ENCODE measurements around the gene PPM1N.
A peak's percentile ranks its signal among the peaks of the same experiment; 100 is the strongest.

Gene PPM1N, protein sequence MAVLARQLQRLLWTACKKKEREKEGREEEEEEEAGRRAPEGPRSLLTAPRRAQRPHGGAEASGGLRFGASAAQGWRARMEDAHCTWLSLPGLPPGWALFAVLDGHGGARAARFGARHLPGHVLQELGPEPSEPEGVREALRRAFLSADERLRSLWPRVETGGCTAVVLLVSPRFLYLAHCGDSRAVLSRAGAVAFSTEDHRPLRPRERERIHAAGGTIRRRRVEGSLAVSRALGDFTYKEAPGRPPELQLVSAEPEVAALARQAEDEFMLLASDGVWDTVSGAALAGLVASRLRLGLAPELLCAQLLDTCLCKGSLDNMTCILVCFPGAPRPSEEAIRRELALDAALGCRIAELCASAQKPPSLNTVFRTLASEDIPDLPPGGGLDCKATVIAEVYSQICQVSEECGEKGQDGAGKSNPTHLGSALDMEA
- total RNA-seq, result 8.6 to 11.5 reads per million in 2 donors

DNA sequence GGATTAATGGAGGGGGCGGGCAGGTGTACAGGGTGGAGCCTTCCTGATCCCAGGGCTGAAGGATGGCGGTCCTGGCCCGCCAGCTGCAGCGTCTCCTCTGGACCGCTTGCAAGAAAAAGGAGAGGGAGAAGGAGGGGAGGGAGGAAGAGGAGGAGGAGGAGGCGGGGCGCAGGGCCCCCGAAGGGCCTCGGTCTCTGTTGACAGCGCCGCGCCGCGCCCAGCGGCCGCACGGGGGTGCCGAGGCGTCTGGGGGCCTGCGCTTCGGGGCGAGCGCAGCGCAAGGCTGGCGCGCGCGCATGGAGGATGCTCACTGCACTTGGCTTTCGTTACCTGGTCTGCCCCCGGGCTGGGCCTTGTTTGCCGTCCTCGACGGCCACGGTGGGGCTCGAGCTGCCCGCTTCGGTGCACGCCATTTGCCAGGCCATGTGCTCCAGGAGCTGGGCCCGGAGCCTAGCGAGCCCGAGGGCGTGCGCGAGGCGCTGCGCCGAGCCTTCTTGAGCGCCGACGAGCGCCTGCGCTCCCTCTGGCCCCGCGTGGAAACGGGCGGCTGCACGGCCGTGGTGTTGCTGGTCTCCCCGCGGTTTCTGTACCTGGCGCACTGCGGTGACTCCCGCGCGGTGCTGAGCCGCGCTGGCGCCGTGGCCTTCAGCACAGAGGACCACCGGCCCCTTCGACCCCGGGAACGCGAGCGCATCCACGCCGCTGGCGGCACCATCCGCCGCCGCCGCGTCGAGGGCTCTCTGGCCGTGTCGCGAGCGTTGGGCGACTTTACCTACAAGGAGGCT is at the start of gene PPM1N:
Gene PPM1N, plus strand, starts transcription at position 33 of the 785 bp plus-strand sequence. Its CDS starts 30 bp downstream, at position 63.
- peak in 4 of 5 experiments; percentile 35 to 83 (median 58) for DNase-seq

DNA sequence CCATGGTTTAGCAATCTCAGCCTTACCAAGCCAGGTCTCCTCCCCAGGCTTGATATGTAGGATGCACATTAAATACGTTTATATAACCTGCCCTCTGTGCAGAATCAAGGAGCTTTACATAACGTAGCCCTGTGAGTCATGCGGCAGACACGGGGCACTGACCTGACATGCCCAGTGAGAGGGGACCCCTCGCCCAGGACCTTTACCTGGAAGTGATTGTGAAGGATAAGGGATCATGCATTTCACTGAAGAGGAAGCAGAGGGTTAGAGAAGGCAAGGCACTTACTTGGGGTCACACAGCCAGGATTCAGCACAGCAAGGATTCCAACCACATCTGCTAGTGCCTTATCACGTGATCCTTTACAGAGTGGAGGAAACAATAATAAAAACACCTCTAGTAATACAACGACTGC is 49.4 kb upstream of the PPM1N start:
- peak in 1 of 5 experiments; percentile 27 for DNase-seq

DNA sequence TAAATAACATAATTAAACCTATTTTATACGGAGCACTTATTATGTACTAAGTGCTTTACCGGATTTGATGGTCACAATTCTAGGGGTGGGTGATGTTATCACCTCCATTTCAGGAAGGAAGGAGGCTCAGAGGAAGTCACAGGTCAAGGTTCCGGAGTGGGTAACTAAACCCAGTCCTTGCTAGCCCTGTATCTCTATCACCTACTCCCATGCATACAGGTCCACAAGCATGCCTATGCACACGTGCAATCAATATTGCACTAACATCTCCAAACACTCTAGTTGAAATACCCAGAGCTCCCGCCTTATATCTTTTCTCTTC is 48.3 kb upstream of the PPM1N start:
- peak in 2 of 5 experiments; percentile 60 to 73 for DNase-seq

DNA sequence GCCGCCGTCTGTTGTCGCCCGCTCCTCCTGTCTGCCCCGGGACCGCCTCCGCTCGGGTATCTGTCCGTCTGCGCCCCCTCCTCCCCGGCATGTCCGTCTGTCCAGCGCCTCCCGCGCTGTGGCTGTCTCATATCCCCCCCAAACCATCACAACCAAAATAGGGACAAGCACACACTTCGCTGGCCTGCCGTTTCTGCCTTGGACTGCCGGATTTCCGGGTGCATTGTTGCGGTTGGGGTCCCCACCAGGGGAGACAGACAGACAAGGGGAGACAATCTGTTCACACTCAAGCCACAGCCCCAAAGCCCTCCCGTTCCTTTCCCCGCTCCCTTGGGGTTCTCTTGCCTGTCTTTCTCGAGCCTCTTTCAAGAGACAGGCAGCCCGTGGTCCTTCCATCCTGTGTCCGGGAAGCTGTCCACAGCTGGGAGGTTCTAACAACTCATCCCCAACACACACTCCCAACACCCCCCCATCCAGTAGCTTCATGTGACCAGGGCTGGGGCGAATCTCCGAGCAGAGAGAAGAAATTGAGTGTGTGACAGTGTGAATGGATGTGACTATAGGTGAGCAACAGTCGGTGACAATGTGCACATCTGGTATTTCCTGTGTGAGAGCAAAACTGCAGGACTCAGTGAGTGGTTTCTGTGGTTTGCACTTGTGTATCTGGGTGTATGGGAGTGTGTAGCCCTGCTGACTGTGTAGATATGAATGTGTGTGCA is 47.0 kb upstream of the PPM1N start:
- peak in 3 of 5 experiments; percentile 43 to 94 (median 84) for DNase-seq

DNA sequence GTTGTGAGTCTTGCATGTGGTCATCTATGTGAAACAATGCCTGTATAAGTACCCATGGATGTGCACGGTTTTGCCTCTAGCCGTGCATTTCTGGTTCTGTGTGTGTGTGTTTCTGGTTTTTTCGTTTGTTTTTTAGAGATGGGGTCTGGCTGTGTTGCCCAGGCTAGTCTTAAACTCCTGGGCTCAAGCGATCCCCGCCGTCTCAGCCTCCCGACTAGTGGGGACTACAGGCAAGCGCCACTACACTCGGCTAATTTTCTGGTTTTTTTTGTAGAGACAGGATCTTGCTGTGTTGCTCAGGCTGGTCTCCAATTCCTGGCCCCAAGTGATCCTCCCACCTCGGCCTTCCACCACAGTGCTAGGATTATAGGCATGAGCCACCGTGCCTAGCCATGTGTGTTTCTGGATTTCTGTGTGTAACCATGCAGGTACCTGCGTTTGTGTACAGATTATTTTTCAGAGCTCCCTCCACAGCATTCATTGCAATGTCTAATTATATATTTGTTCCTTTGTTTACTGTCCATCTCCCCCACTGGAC is 46.3 kb upstream of the PPM1N start:
- DNase-seq, result no peak

DNA sequence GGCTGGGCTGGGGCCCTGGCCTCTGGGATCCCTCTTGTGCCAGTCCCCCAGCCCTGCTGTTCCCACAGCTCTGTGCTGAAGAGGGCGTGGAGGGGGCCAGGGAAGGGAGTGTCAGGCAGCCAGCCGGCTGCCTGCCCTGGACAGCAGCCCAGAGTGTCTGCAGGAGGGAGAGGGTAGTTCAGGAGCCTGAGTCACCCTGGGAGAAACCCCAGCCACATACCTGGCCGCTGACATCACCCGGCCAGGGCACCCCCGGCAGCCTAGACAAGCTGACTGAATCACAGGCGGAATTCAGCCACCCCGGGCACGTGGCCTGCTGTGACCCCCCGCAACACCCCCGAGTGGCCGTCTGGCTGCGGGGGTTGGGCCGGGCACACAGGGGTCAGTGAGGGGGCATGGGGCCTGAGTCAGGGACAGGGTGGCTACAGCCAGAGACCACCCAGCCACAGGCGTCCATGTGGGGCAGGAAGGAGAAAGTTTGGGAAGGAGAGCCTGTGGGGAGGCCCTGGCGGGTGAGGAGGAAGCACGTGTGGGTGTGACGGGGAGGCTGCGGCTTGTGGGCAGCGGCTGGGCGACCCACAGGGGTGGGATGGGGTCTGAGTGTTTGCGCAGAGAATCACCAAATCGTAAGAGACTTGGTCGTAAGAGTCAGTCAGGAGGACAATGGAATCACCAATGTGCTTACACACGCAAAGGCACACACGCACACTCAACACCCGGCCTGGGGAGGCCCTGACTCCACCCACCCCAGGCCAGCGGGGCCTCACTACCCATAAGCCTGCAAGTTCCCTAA is 42.3 kb upstream of the PPM1N start:
- DNase-seq, result peak in 3 of 5 experiments; percentile 23 to 88 (median 35)

DNA sequence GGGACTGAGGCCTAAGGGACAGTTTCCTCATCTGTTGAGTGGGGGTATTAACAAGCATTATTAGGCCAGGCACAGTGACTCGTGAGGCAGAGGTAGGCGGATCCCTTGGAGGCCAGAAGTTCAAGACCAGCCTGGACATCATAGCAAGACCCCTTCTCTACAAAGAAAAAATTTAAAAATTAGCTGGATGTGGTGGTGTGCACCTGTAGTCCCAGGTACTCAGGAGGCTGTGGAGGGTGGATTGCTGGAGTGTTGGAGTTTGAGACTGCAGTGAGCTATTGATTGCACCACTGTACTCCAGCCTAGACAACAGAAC is 41.8 kb upstream of the PPM1N start:
- no peak for DNase-seq

DNA sequence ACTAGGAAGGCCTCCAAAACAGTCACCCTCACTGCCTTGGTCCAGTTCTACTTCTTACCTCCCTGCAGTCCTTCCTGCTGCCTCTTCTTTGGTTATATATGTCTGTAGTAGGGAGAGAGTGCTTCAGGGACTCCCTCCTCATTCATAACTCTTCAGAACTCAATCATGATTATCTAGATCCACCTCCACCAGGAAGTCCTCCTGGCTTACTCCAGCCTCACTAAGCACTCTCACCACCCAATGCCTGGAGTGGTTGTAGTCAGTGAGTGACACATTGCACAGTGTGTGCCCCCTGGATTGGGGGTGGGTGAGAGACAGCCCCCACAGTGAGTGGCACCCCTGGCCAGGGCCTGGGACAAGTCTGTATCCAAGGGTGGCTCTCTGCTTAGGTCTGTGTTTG is 40.5 kb upstream of the PPM1N start:
- no peak for DNase-seq

DNA sequence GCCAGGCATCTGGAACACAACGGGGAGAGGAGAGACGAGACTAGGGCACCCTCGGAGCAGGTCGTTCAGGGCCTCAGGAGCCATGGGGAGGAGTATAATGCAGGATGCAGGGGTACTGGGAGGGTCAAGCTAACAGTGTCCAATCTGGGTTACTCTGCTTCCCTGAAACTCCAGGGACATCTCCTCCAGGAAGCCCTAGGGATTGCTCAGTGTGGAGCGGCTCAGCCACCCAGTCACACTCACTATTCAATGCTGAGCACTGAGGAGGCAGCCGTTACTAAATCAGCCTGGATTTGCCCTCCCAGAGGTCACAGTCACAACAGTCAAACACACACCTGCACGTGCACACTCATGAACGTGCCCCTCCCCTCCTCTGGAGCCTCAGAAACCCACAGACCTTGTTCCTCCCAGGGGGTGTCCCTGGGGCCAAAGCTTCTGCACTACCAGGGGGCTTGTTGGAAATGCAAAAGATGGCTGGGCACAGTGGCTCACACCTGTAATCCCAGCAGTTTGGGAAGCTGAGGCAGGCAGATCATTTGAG is 37.4 kb upstream of the PPM1N start:
- DNase-seq, result no peak

DNA sequence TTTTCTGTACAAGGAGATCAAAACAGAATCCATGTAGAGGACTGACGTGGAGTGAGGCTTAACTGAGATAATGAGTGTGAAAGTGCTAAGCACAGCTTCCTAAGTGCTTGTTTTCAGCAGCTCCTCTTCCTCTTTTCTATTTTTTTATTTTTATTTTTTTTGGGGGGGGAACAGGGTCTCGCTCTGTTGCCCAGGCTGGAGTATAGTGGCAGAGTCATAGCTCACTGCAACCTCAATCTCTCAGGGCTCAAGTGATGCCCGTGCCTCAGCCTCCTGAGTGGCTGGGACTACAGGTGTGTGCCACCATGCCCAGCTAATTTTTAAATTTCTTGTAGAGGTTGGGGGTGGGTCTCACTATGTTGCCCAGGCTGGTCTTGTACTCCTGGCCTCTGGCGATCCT is 36.1 kb upstream of the PPM1N start:
- DNase-seq, result no peak

DNA sequence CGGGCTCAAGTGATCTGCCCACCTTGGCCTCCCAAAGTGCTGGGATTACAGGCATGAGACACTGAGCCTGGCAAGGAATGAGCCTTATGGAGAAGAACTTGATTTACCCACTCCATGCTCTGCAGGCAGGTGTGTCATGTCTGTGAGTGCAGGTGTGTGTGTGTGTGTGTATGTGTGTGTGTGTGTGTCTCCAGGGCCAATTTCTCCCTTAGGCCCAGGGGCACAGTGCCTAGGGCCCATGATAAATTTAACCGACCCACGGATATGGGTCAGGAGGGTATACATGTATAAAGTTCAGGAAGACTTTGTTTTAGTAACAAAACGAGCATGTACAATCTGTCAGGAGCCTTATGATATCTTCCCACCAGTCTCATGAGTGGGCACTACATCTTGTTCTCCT is 35.0 kb upstream of the PPM1N start:
- DNase-seq, result no peak

DNA sequence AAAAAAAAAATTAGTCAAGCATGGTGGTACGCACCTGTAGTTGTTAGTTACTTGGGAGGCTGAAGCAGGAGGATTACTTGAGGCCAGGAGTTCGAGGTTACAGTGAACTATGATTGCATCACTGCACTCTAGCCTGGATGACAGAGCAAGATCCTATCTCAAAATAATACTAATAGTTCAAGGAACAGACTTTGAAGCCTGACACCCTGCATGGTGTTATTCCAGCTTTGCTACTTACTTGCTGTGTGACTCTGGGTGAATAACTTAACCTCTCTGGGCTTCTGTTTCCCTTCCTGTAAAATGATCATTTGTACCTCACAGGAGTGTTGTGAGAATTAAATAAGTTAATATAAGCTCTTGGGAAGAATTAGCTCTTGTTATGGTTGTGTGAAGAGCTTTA is 34.0 kb upstream of the PPM1N start:
- DNase-seq, result no peak

DNA sequence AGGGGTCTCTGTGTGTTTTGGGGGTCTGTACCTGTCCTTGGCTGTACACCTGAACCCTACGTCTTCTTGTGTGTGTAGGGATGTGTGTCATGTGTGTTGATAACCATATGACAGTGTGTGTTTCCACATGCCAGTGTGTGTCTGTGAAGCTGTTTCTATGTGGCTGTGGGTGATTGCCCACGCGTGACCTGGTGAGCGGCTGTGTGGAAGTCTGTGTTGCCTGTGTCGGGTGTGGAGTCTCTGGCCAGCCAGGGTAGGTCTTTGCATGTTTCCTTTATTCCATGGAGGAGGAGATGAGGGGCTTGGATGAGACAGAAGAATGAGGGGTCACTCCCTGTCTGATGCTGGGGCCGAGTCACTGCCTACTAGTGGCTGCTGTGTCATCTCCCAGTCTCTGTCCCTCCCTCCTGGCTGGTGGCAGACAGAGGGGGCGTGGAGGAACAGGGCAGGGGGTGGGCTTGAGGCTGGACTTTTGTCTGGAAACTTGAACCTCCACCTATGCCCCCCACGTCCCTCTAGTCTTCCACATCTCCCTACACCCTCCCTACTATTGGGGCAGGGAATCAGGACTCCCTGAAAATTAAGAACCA is 33.3 kb upstream of the PPM1N start:
- no peak for DNase-seq

DNA sequence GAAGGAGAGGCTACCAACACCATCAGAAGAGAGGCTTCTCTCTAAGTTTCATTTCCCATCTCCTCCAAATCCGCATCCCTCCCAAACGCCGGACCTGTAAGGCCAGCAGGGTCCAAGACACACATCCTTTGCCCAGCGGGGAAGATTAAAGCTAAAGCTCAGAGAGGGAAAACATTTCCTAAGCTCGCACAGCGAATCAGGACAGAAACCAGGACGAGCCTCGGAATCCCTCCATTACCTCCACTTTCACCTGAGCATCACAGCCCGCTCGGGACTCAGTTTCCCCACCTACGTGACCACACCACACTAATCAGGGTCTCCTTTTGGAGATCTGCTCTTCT is 31.2 kb upstream of the PPM1N start:
- no peak for DNase-seq

DNA sequence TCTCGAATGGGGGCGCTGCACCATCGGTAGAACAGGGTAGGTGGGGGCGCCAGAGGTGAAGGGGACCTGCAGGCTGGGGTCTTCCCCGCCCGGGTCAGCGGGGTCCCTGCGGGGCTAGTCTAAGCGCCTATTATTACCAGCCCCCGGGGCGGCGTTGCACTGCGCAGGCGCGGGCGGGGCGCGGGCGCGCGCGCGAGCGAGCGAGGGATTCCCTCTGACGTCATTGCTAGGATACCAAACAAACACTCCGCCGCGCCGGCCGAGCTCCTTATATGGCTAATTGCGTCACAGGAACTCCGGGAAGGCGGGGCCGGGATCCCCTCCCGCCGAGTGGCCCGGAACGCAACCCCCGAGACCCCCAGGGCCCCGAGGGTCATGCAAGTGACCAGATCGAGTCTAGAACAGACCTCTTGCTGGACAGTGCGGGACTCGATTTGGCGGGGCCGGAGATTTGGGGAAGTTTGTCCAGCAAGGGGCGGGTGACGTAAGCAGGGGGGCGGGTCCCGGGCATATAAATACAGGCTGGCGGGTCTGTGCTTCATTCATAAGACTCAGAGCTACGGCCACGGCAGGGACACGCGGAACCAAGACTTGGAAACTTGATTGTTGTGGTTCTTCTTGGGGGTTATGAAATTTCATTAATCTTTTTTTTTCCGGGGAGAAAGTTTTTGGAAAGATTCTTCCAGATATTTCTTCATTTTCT is 30.6 kb upstream of the PPM1N start, which contains the start of gene FOSB:
Gene FOSB, plus strand, starts transcription at position 541 of the 703 bp plus-strand sequence. CDS start 591 bp downstream, outside the sequence.
- peak; percentile 88 to 96 (median 94) for DNase-seq

DNA sequence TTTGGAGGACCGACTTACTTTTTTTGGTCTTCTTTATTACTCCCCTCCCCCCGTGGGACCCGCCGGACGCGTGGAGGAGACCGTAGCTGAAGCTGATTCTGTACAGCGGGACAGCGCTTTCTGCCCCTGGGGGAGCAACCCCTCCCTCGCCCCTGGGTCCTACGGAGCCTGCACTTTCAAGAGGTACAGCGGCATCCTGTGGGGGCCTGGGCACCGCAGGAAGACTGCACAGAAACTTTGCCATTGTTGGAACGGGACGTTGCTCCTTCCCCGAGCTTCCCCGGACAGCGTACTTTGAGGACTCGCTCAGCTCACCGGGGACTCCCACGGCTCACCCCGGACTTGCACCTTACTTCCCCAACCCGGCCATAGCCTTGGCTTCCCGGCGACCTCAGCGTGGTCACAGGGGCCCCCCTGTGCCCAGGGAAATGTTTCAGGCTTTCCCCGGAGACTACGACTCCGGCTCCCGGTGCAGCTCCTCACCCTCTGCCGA is 30.0 kb upstream of the PPM1N start:
- peak in 2 of 5 experiments; percentile 56 to 67 for DNase-seq

DNA sequence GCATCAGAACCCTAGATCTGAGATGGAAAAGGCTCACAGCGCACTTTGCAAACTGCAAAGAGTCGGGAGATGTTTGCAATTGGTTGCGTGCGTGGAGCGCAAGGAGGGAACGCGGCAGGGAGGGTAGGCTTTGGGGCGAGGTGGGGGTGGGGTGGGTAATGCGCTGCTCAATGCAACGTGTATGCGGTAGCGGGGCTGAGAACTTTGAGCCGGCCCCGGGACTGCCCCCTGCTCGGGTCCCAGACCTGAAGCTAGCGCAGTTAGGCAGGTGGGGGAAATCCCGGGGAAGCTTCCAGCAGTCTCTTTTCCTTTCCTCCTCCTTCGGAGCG is 29.5 kb upstream of the PPM1N start:
- DNase-seq, result peak in 1 of 5 experiments; percentile 86

DNA sequence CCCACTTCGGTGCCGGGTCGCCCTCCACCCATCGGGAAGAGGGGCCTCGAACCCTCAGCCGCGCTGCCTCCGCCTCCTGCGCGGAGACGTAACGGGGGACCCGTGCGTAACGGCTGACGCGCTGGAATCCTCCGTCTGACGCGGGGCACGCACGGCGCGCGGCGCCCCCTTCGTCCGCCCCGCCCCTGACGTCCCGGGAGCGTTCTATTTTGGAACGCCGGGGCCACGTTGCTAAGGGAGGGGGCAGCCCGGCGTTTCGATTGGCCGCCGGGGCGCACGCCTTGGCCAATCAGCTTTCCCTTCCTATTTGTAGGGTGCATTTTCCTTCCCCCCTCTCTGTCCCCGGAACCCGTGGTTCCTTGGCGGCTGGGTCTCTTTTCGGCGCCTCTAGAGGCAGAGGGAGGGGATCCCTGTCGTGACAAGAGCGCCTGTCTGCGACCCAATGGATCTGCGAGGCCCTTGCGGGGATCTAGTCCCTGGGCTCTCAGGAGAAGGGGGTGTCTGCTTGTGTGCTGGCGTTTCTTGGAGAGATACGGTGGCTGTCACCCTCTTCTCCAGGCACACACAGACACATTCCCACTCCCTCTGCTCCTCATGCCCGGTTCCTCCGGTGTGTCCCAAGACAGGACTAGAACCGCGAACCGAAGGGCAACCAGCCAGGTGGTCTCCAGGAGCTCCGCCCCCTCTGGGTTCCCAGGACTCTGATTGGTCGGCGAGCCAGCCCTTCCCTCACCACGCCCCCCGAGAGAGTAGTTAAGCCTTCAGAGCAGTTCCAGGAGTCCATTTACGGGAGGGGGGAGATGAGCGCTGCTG is 28.9 kb upstream of the PPM1N start:
- peak; percentile 51 to 98 (median 87) for DNase-seq

DNA sequence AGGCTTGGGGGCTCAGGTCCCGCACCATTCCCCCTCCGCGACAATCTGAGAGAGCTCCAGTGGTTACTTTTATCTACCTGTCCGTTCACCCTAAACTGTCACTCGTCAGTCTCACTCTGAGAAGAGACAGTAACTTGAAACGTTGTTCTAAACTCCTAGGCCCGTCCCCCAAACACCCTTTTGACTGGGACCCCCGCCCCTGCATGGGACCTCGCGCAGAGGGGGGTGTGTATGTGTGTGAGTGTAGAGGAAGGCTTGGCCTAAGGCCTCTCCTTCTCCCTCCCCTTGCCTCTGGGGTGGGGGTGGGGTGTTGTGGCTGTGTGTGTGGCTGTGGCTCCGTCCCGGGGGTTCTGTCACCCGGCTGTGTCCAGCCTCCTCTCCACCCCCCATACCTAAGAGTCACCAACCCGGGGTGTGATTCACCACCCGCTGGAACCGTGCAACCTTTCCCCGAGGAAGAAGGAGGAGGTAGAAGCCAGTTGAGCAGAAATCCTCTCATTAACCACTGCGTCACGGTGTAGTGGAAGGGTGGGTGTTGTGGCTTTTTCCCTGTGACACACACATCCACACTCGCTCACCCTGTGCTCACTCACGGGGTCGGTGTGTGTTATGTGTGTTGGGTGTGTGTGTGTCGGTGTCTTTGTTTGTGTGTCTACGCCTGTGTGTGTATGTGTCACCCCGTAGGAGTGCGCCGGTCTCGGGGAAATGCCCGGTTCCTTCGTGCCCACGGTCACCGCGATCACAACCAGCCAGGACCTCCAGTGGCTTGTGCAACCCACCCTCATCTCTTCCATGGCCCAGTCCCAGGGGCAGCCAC is 28.1 kb upstream of the PPM1N start:
- peak in 2 of 5 experiments; percentile 53 to 58 for DNase-seq

Measured in T-helper 2 cell (primary cell).